CD4-positive, alpha-beta T cell treated with Interferon alpha-2 for 1 hour (primary cell): ENCODE measurements around the gene RBKS.

Experiments
- DNase-seq, 2 donors: peaks; one replicate each; pipeline ENCODE4 v3.0.0-alpha.2; 2020 to 2022

Gene RBKS

GRCh38 chr2:27890146-27890923 lies at the start of gene RBKS, which contains the start of gene BABAM2:
Gene RBKS, minus strand, starts transcription at chr2:27890387. Its CDS starts 42 bp downstream, at chr2:27890345.
Gene BABAM2, plus strand, starts transcription at chr2:27890729. Its CDS starts 3,828 bp downstream, at chr2:27894557.
- DNase-seq = peak; percentile 94 to 95

DNA sequence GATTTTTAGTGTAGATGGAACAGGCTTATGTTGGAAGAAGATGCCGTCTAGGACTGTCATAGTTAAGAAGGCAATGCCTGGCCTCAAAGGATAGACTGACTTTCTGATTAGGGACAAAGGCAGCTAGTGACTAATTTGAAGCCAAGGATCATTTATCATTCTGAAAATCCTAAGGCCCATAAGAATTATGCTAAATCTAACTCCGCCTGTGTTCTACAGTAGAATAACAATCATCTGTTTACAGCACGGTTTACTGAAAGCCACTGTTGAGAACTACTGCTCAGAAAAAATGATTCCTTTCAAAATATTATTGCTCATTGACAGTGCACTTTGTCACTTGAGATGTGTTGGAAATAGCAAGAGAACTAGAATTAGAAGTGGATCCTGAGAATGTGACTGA lies 44.8 kb upstream of the RBKS start:
- no peak for DNase-seq

GRCh38 chr2:27932396-27932795 lies 42.2 kb upstream of the RBKS start:
- no peak for DNase-seq

DNA sequence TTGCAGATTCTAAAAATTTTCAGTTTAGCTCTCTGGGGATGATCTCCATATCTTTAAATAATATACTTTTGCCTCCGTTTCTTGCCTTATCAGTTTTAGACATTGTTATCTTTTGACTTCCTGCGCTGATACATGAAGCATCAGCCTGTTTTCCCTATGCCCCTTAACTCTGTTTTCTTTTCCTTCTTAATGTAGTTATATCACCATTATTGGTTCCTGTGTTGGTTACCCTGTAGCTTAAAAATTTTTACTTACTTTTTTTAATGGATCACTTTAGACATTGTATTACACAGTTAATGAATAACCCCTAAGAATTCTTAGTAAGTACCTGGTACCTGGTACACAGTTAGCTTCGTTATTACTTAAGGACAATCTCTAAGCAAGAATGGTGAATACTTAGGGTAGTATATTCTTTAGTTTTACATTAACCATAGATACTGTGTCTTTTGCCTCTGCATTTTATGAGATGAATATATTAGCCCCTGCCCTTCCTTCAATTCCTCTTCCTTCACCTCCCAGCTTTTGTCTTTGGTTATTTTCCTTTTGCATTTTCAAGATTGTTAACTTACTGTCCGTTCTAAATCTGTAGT lies 41.3 kb upstream of the RBKS start:
- DNase-seq = no peak

DNA sequence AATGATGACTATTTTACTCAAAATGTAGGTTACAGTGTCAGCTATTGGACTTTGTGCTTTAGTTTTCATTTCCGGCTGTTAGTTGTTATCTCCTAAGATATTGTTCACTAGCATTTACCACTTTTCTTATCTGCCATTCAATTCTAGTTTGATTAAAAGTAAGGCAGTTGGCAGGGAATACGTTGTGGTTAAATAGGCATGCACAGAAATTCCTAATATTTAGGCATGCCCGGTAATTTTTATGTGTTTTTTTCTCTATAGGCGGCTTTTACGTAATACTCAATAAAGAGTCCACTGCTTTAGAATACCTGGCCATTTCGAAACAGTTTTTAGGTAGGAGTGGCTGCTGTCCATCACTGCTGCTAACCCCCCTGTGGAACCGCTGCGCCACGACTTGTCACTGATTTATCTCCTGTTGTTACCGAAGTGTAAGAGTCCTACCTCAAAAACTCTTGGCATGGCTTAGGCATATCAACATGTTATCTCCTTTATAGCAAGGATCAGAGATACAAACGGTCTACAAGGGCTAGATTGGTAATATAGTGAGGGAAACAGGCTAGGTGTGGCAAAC lies 39.8 kb upstream of the RBKS start:
- no peak for DNase-seq

DNA sequence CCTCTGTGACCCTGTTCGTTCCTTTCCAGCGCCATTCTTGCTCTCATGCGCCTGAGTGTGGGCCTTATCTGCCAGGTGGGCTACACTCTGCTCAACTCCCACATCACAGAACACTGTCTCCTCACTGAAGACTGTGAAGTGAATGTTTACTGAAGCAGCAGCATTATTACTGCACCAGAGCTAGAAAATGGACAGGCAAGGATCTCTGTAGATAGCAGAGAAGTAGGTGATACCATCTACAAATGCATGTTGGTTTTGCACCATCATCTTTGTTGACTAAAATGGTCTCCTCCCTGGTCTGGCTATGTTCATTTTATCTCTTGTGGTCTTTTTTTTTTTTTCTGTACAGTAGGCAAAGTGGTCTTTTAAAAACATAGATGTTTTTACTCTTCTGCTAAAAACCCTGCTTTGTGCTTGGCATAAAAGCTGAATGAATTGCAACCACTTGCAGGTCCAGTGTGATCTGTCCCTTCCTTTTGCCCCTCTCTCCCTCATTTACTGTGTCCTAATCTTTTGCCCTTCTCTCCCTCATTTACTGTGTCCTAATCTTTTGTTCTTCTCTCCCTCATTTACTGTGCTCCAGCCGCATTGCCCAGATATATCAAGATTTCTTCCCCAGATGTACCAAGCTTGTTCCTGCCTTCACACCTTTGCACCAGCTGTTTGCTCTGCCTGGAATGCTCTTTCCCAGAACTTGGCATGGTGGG lies 35.7 kb upstream of the RBKS start:
- DNase-seq = no peak

DNA sequence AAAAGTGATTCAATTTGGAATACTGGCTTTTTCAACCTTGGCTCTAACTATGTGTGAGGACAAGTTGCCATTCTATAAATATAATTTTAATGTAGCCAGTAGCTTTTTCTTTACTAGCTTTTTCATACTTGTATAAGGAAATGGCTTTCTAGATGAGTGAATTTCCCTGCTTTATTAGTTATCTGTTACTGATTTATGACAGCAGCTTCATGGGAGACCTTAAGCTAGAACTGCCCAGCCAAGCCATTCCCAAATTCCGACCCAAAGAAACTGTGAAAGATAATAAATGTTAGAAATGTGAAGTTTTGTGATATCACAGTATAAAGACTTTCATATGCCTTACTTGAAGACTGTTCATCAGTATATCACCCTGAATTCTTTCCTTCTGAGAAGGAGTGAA lies 32.7 kb upstream of the RBKS start:
- no peak for DNase-seq

DNA sequence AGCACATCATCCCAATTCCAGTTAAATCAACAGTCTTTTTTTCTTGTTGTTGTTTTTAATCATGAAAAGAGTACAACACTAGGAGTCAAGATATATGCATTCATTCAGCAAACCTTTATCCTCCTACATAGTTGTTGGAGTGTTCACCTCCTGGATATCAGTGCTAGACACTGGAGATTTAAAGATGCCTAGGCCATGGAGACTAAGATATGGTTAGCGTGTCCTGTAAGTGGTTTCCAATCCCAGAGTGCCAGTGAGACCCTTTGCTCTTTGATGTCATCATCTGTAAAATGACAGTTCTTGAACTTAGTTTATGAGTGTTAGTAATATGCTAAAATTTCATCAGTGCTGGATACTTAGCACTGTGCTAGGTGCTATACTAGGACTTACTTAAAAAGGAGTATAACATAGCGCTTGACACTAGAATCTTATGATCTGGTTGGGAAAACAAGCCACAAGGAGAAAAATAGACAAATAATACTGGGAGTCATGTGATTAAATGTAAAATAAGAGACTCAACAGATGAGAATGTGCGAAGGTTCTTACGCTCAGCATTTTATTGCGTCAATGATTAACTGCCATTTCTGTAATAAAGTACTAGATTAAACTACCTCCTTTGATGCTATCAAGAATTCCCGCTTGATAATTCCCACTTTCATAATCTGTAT lies 31.8 kb upstream of the RBKS start:
- no peak for DNase-seq

DNA sequence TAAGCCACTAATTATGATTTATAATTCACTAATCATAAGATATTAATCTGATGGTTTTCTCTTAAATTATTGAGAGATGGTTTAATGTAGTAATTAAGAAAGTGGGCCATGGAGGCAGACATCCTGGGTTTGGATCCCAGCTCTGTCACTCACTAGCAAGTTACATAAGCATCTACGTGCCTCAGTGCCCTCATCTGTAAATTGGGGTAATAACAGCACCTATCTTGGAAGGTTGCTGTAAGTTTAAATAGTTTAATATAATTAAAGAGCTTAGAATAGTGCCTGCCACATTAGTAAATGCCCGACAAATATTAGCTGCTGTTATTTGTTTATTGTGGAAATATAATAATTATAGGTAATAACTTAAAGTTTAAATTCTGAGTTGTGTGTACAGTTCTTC lies 31.2 kb upstream of the RBKS start:
- no peak for DNase-seq

- DNase-seq = peak; percentile 19 to 83
These were observed 30.1 kb upstream of the RBKS start for GRCh38 chr2:27920148-27920885.

DNA sequence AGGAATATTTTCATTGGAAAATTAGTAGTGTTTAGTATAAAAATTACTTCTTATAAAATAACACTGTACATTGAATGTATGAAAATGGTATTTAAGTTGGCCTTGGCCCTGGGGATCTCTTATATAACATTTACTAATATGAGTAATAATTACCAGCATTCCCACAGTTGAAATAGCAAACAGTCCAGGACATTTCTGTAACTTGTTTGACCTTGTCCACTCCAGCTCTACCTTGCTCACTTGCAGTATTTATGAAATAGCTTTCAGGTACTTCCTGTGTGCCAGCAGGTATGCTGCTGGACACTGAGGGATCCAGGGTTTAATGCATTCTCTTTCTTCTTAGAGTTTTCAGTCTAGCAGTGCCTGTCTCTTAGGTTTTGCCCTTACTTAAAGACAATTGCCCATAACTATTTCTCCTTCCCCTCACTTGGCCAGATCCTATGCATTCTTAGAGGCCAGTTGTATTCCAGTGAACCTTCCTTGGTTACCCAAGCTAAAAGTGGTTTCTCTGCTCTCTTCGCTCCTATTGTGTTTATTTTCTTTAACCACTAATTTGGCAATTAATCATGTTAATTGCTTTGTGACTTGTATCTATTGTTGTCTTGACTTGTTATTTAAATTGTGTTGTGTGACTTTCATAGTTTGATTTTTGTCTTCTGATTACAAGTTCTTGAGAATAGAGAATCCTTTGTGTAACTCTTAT lies 26.3 kb upstream of the RBKS start:
- DNase-seq = no peak

- DNase-seq = no peak
These were observed 25.7 kb upstream of the RBKS start for GRCh38 chr2:27915874-27916273.

DNA sequence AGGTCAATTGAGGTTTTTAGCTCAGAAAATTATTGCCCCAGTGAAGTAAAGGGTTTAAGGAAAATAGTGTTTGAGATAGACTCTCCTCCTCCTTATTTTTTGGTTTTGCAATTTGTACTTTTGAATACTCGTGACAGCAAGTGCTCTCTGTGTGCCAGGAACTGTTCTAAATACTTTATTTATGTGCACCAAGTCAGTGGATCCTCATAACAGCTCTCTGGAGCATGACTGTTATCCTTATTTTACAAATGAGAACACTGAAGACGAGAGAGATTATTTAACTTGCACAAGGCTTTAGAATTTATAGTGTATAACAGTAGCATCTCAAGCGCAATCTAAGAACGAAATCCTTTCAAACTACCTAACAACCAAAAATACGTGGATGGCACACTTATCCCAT lies 25.0 kb upstream of the RBKS start:
- no peak for DNase-seq

DNA sequence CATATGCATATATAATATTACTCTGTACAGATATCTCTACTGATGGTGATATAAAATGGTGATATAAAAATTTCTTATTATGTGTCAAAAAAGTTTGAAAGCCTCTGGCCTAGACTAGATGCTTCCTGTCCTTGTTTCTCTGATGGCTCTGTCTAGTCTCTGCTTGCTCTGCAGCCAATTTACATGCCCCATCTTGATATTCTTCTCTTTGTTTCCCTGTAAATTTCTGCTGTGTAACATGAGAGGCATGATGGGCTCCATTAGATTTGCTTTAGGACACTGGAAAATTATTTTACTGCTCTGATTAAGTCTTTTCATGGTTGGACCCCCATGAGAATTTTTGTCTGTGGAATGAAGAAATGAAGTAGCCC lies 24.6 kb upstream of the RBKS start:
- DNase-seq = no peak

DNA sequence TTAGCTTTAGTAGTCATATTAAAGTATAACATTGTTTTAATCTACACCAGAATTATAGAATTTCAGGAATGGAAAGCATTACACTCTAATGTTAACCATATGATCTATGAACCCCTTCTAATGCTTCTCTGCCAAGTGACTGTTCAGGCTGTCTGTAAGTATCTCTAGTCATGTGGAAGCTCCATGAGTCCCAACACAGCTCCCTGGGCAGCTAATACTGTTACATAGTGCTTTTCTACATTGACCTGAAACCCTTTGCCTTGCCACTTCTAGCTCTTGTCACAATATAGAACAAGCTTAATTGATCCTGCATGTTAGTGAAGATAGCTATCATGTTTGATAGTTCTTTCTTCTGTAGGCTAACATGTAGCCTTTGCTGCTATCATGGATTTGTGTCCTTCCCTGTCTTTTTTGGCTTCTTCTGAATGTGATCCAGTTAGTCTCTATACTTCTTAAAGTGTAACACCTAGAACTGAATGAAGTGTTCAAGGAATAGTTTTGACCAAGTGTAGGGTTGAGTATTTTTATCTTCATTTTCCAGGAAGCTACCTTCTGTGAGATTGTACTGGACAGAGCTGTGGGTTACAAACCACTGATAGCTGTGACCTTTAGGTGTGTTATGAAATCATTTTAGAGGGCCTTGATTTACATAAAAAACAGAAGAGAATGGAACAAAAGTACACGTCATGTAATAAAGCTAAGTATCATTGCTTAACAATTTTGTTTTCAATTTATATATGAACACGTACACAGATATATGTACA lies 24.0 kb upstream of the RBKS start:
- no peak for DNase-seq

GRCh38 chr2:27912512-27912911 lies 22.3 kb upstream of the RBKS start:
- no peak for DNase-seq

DNA sequence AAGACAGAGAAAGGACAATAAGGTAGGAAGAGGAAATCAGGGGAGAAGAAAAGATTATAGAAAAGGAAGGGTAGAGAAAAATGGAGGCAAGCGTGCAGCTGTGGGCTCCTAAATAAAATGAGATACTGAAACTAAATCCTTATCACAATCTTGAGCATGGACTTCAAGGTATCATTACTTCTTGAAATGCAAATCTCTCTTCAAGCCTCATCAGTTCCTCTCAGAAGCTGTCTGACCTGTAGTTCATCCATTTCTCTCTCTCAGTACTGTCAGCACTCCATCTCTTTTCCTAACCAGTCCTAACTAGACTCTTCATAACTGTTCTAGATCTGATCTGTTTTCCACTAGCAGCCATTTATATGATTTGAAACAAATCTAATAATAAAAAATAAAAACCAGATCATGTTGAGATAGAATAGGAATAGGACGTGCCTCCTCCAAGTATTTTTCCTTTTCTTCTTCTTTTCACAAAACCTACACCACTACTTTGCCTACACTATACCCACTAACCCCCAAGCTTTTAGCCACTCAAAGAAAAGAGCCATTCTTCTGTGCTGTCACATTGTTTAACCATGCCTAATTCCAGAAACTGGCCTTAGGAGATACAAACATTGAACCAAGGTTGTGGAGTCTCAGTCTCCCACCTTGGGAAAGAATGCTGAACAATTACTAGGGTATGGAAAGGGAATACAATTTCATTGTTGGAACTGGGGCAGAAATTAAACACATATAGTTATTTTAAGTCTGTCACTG lies 21.4 kb upstream of the RBKS start:
- no peak for DNase-seq

DNA sequence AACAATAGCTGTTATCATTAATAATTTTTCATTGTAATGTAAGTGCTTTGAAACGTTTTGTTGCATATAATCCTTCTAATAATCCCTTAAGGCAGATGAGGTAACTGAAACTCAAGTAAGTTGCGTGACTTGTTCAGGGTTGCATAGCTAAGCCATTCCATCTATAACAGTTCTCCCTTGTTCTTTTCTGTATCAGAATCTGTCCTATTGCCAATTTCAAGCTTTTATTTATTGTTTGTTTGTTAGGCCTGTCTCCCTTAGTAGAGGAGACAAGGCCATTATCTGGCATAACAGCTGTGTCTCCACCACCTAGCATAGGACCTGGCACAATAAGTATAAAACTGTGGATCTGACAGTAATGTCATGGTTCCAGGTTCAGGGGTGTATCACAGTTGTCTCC lies 19.7 kb upstream of the RBKS start:
- no peak for DNase-seq

GRCh38 chr2:27907547-27907946 lies 17.4 kb upstream of the RBKS start:
- DNase-seq = no peak

- no peak for DNase-seq
These were observed 15.9 kb upstream of the RBKS start for GRCh38 chr2:27906074-27906473.

GRCh38 chr2:27904405-27904665 lies 14.1 kb upstream of the RBKS start:
- DNase-seq = no peak
